Lower leg skin (tissue), 4 donors: ENCODE results near the gene FBXW5. TPM values are rescaled to one million over a fixed set of nuclear protein-coding genes. Genes with fewer than 3 reads are reported as not detected.

Experiments used
- DNase-seq, 2 donors: peaks; one replicate each; pipeline ENCODE4 v3.0.0-alpha.2; 2019; ENCODE audit warnings: low spot score in 2 of 2
- H3K4me3 ChIP-seq: fragments of 200-600 bp; sonication (generic); 2 replicates; pipeline ENCODE4 v1.5.1; 2017; ENCODE audit warnings: mild to moderate bottlenecking, low read depth; ENCODE audit not compliant: poor library complexity, severe bottlenecking
- CTCF ChIP-seq, 3 donors: fragments of 450-650 bp; IDR thresholded peaks; one replicate each; pipeline ENCODE4 v1.5.1; 2016; ENCODE audit warnings: antibody characterized with exemption in 3 of 3, mild to moderate bottlenecking in 3 of 3, moderate library complexity in 2 of 3
- POLR2A ChIP-seq, 2 donors: fragments of 450-650 bp; IDR thresholded peaks; one replicate each; pipeline ENCODE4 v1.6.1; 2016 to 2017; ENCODE audit warnings: antibody characterized with exemption in 2 of 2, mild to moderate bottlenecking in 1 of 2, moderate library complexity in 1 of 2
- WGBS, 2 donors: methylation state at CpG; one replicate each; pipeline ENCODE4 v1.1.5; 2018; 5-methylcytosine and 5-hydroxymethylcytosine counted together
- intact Hi-C: fragments of 100-400 bp; cut with DNase I; formaldehyde crosslinking; loops from one replicate; pipeline ENCODE4 v1.15.0; 2023; ENCODE audit warnings: low total_unique reads
- total RNA-seq, 4 donors: library from RNA; depleted of rRNA; stranded (reverse); fragments of >200 nt; gene quantifications; one replicate each; pipeline ENCODE4 v1.1.0, GENCODE V29; 2016

Gene FBXW5
- total RNA-seq, 4 donors from 2014 or later: 145 to 182 (median 154) TPM

- H3K4me3 ChIP-seq: no peak overlapping the region
- intact Hi-C loops: no loop called here
- TF ChIP-seq POLR2A (IDR thresholded peaks at IDR 0.05) (no peak), CTCF (IDR thresholded peaks at IDR 0.05) (no peak)
- no peak for DNase-seq
- WGBS, 2 donors: 82 to 92% methylated on average over 12 to 24 of the region's 28 CpGs
Observed at GRCh38 chr9:136958898-136959850, 14.6 kb upstream of the FBXW5 start.

GRCh38 chr9:136958473-136958872 lies 13.9 kb upstream of the FBXW5 start:
- intact Hi-C loops: no loop called here
- H3K4me3 ChIP-seq: no peak overlapping the region
- 87 to 96% methylated on average over 5 to 7 of the region's 7 CpGs for WGBS, 2 donors
- TF ChIP-seq POLR2A (IDR thresholded peaks at IDR 0.05): no peak
- no peak for DNase-seq

GRCh38 chr9:136957901-136958300 lies 13.4 kb upstream of the FBXW5 start:
- no peak overlapping the region for H3K4me3 ChIP-seq
- intact Hi-C loops: no loop called here
- WGBS, 2 donors: 92 to 94% methylated on average over 6 of the region's 6 CpGs
- no peak for DNase-seq
- TF ChIP-seq CTCF (IDR thresholded peaks at IDR 0.05) (no peak), POLR2A (IDR thresholded peaks at IDR 0.05) (no peak)

GRCh38 chr9:136957461-136957860 lies 12.9 kb upstream of the FBXW5 start:
- intact Hi-C loops: no loop called here
- WGBS, 2 donors: 86 to 97% methylated on average over 1 of the region's 1 CpG
- no peak overlapping the region for H3K4me3 ChIP-seq
- no peak for TF ChIP-seq POLR2A (IDR thresholded peaks at IDR 0.05)
- TF ChIP-seq CTCF (IDR thresholded peaks at IDR 0.05): no peak
- no peak for DNase-seq

- H3K4me3 ChIP-seq: no peak overlapping the region
- WGBS, 2 donors: 95 to 98% methylated on average over 4 of the region's 4 CpGs
- no peak for DNase-seq
- intact Hi-C loops: no loop called here
- TF ChIP-seq POLR2A (IDR thresholded peaks at IDR 0.05): no peak
- TF ChIP-seq CTCF (IDR thresholded peaks at IDR 0.05): no peak
Observed at GRCh38 chr9:136956604-136957003, 12.1 kb upstream of the FBXW5 start.

GRCh38 chr9:136955943-136956335 lies 11.4 kb upstream of the FBXW5 start:
- TF ChIP-seq CTCF (IDR thresholded peaks at IDR 0.05) (no peak), POLR2A (IDR thresholded peaks at IDR 0.05) (no peak)
- WGBS, 2 donors: 97 to 98% methylated on average over 9 of the region's 9 CpGs
- intact Hi-C loops: no loop called here
- H3K4me3 ChIP-seq: no peak overlapping the region
- DNase-seq: no peak
